ENCODE measurements around the gene AHSP.
A peak's percentile ranks its signal among the peaks of the same experiment; 100 is the strongest.

The AHSP gene

GRCh38 chr16:31528523-31529107 is 915 bp downstream of the AHSP start:
- no peak overlapping the region for H3K23ac ChIP-seq (ENCODE audit: low read length)
- no peak overlapping the region for H2BK120ac ChIP-seq (ENCODE audit: insufficient read depth, low read length, poor library complexity)
- no peak overlapping the region for H2AK5ac ChIP-seq (ENCODE audit: low read length)
- H2BK5ac ChIP-seq (ENCODE audit: low read depth, low read length, poor library complexity), result no peak overlapping the region
- WGBS (ENCODE audit: extremely low coverage, insufficient coverage, insufficient read length), result no CpG with 5 or more reads among the region's 11 CpGs
- no peak overlapping the region for H3K4me3 ChIP-seq (ENCODE audit: low read depth, low read length)
- peaks cover 0 to 4% of the 10 kb centered on the region in 2 experiments for H3K4me1 ChIP-seq (ENCODE audit: control insufficient read depth in 1 of 2, insufficient read depth in 2 of 2, low read length in 2 of 2)
- H3K9ac ChIP-seq (ENCODE audit: low read length), result no peak overlapping the region
- H3K79me2 ChIP-seq (ENCODE audit: control insufficient read depth, insufficient read depth, low read length, poor library complexity), result no peaks in the 10 kb centered on the region
- no peak overlapping the region for H2BK12ac ChIP-seq (ENCODE audit: low read length)
- DNase-seq, result no peak
- no peak overlapping the region for H4K91ac ChIP-seq (ENCODE audit: low read depth, low read length)
- H4K8ac ChIP-seq (ENCODE audit: low read depth, low read length), result no peak overlapping the region
- H3K27ac ChIP-seq (ENCODE audit: low read depth, low read length), result no peak overlapping the region
- H2AFZ ChIP-seq (ENCODE audit: insufficient read depth, low read length, poor library complexity), result no peak overlapping the region
- H3K4me2 ChIP-seq (ENCODE audit: low read length), result no peak overlapping the region
- H3K27me3 ChIP-seq (ENCODE audit: insufficient read depth, low read length), result peaks cover 24% of the 10 kb centered on the region
- H4K12ac ChIP-seq (ENCODE audit: low read depth, low read length), result no peak overlapping the region
- no peak overlapping the region for H3K14ac ChIP-seq (ENCODE audit: low read length)
- H3K4ac ChIP-seq (ENCODE audit: low read depth, low read length), result no peak overlapping the region
- H3K18ac ChIP-seq (ENCODE audit: low read length), result no peak overlapping the region
- H3K79me1 ChIP-seq (ENCODE audit: low read length), result no peaks in the 10 kb centered on the region
- H3K36me3 ChIP-seq (ENCODE audit: control insufficient read depth in 1 of 2, insufficient read depth in 2 of 2, low read length in 2 of 2), result no peaks in the 10 kb centered on the region
- peaks cover 4% of the 10 kb centered on the region for H3K9me3 ChIP-seq (ENCODE audit: insufficient read depth, low read depth, low read length)

- Histone ChIP-seq H3K23ac (ENCODE audit: low read length) (no peak overlapping the region), H3K4ac (ENCODE audit: low read depth, low read length) (no peak overlapping the region), H2BK120ac (ENCODE audit: insufficient read depth, low read length, poor library complexity) (no peak overlapping the region), H2AK5ac (ENCODE audit: low read length) (no peak overlapping the region), H3K36me3 (ENCODE audit: control insufficient read depth in 1 of 2, insufficient read depth in 2 of 2, low read length in 2 of 2) (no peaks in the 10 kb centered on the region), H2BK5ac (ENCODE audit: low read depth, low read length, poor library complexity) (no peak overlapping the region), H3K79me2 (ENCODE audit: control insufficient read depth, insufficient read depth, low read length, poor library complexity) (no peaks in the 10 kb centered on the region), H3K9me3 (ENCODE audit: insufficient read depth, low read depth, low read length) (peaks cover 2% of the 10 kb centered on the region), H3K4me1 (ENCODE audit: control insufficient read depth in 1 of 2, insufficient read depth in 2 of 2, low read length in 2 of 2) (peaks cover 0 to 4% of the 10 kb centered on the region in 2 experiments), H3K4me2 (ENCODE audit: low read length) (no peak overlapping the region), H2BK12ac (ENCODE audit: low read length) (no peak overlapping the region), H3K18ac (ENCODE audit: low read length) (no peak overlapping the region), H3K27me3 (ENCODE audit: insufficient read depth, low read length) (peaks cover 24% of the 10 kb centered on the region), H3K27ac (ENCODE audit: low read depth, low read length) (no peak overlapping the region), H3K4me3 (ENCODE audit: low read depth, low read length) (no peak overlapping the region), H4K12ac (ENCODE audit: low read depth, low read length) (no peak overlapping the region), H3K9ac (ENCODE audit: low read length) (no peak overlapping the region), H3K79me1 (ENCODE audit: low read length) (no peaks in the 10 kb centered on the region), H4K91ac (ENCODE audit: low read depth, low read length) (no peak overlapping the region), H4K8ac (ENCODE audit: low read depth, low read length) (no peak overlapping the region), H3K14ac (ENCODE audit: low read length) (no peak overlapping the region), H2AFZ (ENCODE audit: insufficient read depth, low read length, poor library complexity) (no peak overlapping the region)
- WGBS (ENCODE audit: extremely low coverage, insufficient coverage, insufficient read length), result no CpG with 5 or more reads among the region's 52 CpGs
- no peak for DNase-seq
Measured at GRCh38 chr16:31529108-31529936, 1.6 kb downstream of the AHSP start.

DNA sequence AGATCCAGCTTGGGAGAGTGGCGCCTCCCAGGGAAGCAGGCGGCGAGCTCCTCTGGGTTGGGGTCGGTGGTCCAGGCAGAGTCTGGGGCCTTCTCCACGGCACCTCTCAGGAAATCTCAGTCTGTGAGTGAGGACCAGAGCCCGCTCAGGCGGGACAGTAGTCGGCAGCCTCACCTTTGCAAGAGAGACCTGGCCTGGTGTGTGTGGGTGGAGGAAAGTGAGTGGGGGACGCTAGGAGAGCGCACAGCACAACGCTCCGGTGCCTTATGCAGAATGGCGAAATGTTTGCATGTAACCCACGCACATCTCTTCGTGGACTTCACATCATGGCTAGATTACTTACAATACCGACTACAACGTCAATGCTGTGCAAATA is 2.2 kb downstream of the AHSP start:
- Histone ChIP-seq H4K91ac (ENCODE audit: low read depth, low read length) (no peak overlapping the region), H3K4me2 (ENCODE audit: low read length) (no peak overlapping the region), H3K18ac (ENCODE audit: low read length) (no peak overlapping the region), H3K79me2 (ENCODE audit: control insufficient read depth, insufficient read depth, low read length, poor library complexity) (no peaks in the 10 kb centered on the region), H3K9me3 (ENCODE audit: insufficient read depth, low read depth, low read length) (peaks cover 2% of the 10 kb centered on the region), H3K79me1 (ENCODE audit: low read length) (no peaks in the 10 kb centered on the region), H3K14ac (ENCODE audit: low read length) (no peak overlapping the region), H2BK5ac (ENCODE audit: low read depth, low read length, poor library complexity) (no peak overlapping the region), H3K9ac (ENCODE audit: low read length) (no peak overlapping the region), H2AFZ (ENCODE audit: insufficient read depth, low read length, poor library complexity) (no peak overlapping the region), H3K4ac (ENCODE audit: low read depth, low read length) (no peak overlapping the region), H2AK5ac (ENCODE audit: low read length) (no peak overlapping the region), H4K12ac (ENCODE audit: low read depth, low read length) (no peak overlapping the region), H3K36me3 (ENCODE audit: control insufficient read depth in 1 of 2, insufficient read depth in 2 of 2, low read length in 2 of 2) (no peaks in the 10 kb centered on the region), H3K23ac (ENCODE audit: low read length) (no peak overlapping the region), H3K4me3 (ENCODE audit: low read depth, low read length) (no peak overlapping the region), H3K27me3 (ENCODE audit: insufficient read depth, low read length) (peaks cover 24% of the 10 kb centered on the region), H2BK12ac (ENCODE audit: low read length) (no peak overlapping the region), H3K27ac (ENCODE audit: low read depth, low read length) (no peak overlapping the region), H3K4me1 (ENCODE audit: control insufficient read depth in 1 of 2, insufficient read depth in 2 of 2, low read length in 2 of 2) (peaks cover 0 to 4% of the 10 kb centered on the region in 2 experiments), H2BK120ac (ENCODE audit: insufficient read depth, low read length, poor library complexity) (no peak overlapping the region), H4K8ac (ENCODE audit: low read depth, low read length) (no peak overlapping the region)
- WGBS (ENCODE audit: extremely low coverage, insufficient coverage, insufficient read length), result no CpG with 5 or more reads among the region's 17 CpGs
- DNase-seq, result no peak

DNA sequence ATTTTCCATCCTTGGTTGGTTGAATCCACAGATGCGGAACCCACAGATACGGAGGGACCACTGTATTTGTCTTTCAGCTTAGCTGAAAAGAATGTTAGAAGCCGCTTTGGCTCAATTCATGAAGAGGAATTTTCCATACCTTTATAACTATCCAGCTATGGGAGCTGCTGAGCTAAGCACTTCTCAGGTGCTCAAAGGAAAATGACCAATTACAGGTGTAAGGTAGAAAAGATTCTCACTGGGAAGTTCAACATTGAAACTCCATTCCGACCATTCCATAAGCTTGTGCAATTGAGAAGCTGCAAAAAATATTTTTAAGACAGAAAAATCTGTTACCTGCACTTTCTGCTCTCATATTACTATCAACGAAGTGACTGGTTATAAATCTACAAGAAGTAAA is 2.7 kb downstream of the AHSP start:
- Histone ChIP-seq H3K4me2 (ENCODE audit: low read length) (no peak overlapping the region), H3K27me3 (ENCODE audit: insufficient read depth, low read length) (peaks cover 24% of the 10 kb centered on the region), H2BK120ac (ENCODE audit: insufficient read depth, low read length, poor library complexity) (no peak overlapping the region), H3K4ac (ENCODE audit: low read depth, low read length) (no peak overlapping the region), H3K4me3 (ENCODE audit: low read depth, low read length) (no peak overlapping the region), H3K18ac (ENCODE audit: low read length) (no peak overlapping the region), H3K9me3 (ENCODE audit: insufficient read depth, low read depth, low read length) (peaks cover 2% of the 10 kb centered on the region), H3K79me1 (ENCODE audit: low read length) (no peaks in the 10 kb centered on the region), H3K79me2 (ENCODE audit: control insufficient read depth, insufficient read depth, low read length, poor library complexity) (no peaks in the 10 kb centered on the region), H2BK5ac (ENCODE audit: low read depth, low read length, poor library complexity) (no peak overlapping the region), H3K27ac (ENCODE audit: low read depth, low read length) (no peak overlapping the region), H3K14ac (ENCODE audit: low read length) (no peak overlapping the region), H2AK5ac (ENCODE audit: low read length) (no peak overlapping the region), H3K4me1 (ENCODE audit: control insufficient read depth in 1 of 2, insufficient read depth in 2 of 2, low read length in 2 of 2) (peaks cover 0 to 4% of the 10 kb centered on the region in 2 experiments), H3K36me3 (ENCODE audit: control insufficient read depth in 1 of 2, insufficient read depth in 2 of 2, low read length in 2 of 2) (no peaks in the 10 kb centered on the region), H3K9ac (ENCODE audit: low read length) (no peak overlapping the region), H4K8ac (ENCODE audit: low read depth, low read length) (no peak overlapping the region), H3K23ac (ENCODE audit: low read length) (no peak overlapping the region), H4K12ac (ENCODE audit: low read depth, low read length) (no peak overlapping the region), H2BK12ac (ENCODE audit: low read length) (no peak overlapping the region), H2AFZ (ENCODE audit: insufficient read depth, low read length, poor library complexity) (no peak overlapping the region), H4K91ac (ENCODE audit: low read depth, low read length) (no peak overlapping the region)
- peak in 1 of 2 donors; percentile 61 for DNase-seq
- WGBS (ENCODE audit: extremely low coverage, insufficient coverage, insufficient read length), result no CpG with 5 or more reads among the region's 5 CpGs
